Neuronal stem cell (in vitro differentiated cells): ENCODE results near the gene SH2D3C.

ENCODE experiments used
- DNase-seq: peaks from one replicate; pipeline ENCODE4 v3.0.0-alpha.2; 2013; ENCODE audit warnings: low spot score
- H2AFZ ChIP-seq: one replicate; pipeline ENCODE4 v1.6.1; 2013; ENCODE audit warnings: mild to moderate bottlenecking, low read length, inconsistent platforms
- H2AK5ac ChIP-seq: 2 replicates; pipeline ENCODE4 v1.6.1; 2013; ENCODE audit warnings: low read depth, mild to moderate bottlenecking, inconsistent platforms, low read length, moderate library complexity, mixed read lengths
- H2BK120ac ChIP-seq: 2 replicates; pipeline ENCODE4 v1.6.1; 2013; ENCODE audit warnings: low read depth, mild to moderate bottlenecking, inconsistent platforms, low read length, moderate library complexity, mixed read lengths
- H2BK12ac ChIP-seq: one replicate; pipeline ENCODE4 v1.6.1; 2013; ENCODE audit warnings: low read length, inconsistent platforms
- H2BK15ac ChIP-seq: 2 replicates; pipeline ENCODE4 v1.6.1; 2013; ENCODE audit warnings: mild to moderate bottlenecking, low read length, inconsistent platforms, mixed read lengths
- H2BK5ac ChIP-seq: one replicate; pipeline ENCODE4 v1.6.1; 2013; ENCODE audit warnings: inconsistent platforms, mild to moderate bottlenecking, low read length, moderate library complexity
- H3K14ac ChIP-seq: one replicate; pipeline ENCODE4 v1.6.1; 2013; ENCODE audit warnings: low read length, inconsistent platforms
- H3K18ac ChIP-seq: 2 replicates; pipeline ENCODE4 v1.6.1; 2013; ENCODE audit warnings: low read length, inconsistent platforms
- H3K23ac ChIP-seq: 2 replicates; pipeline ENCODE4 v1.6.1; 2013; ENCODE audit warnings: low read depth, mild to moderate bottlenecking, mixed read lengths, low read length, inconsistent platforms; ENCODE audit not compliant: poor library complexity
- H3K27ac ChIP-seq: replicated peaks from 3 replicates; pipeline ENCODE4 v1.5.1; 2013; ENCODE audit warnings: low read length, inconsistent platforms
- H3K27me3 ChIP-seq, 3 experiments: 2 replicates each; pipeline ENCODE4 v1.6.1; 2013; ENCODE audit warnings: low read length in 3 of 3, mild to moderate bottlenecking in 2 of 3, inconsistent platforms in 1 of 3, low read depth in 1 of 3, mixed read lengths in 1 of 3, moderate library complexity in 1 of 3; ENCODE audit not compliant: control insufficient read depth in 3 of 3, insufficient read depth in 3 of 3
- H3K36me3 ChIP-seq, 2 donors: replicated peaks in 1 of 2; 2 replicates each; pipeline ENCODE4 v1.6.1; 2013; ENCODE audit warnings: low read length in 2 of 2; ENCODE audit not compliant: control insufficient read depth in 2 of 2, insufficient read depth in 2 of 2
- H3K4ac ChIP-seq: 2 replicates; pipeline ENCODE4 v1.6.1; 2013; ENCODE audit warnings: inconsistent platforms, mild to moderate bottlenecking, low read length, moderate library complexity
- H3K4me1 ChIP-seq, 2 donors: 1 replicate in 1 of 2; 2 replicates in 1 of 2; pipeline ENCODE4 v1.6.1; 2013; ENCODE audit warnings: low read length in 2 of 2, low read depth in 1 of 2; ENCODE audit not compliant: control insufficient read depth in 2 of 2, insufficient read depth in 1 of 2
- H3K4me2 ChIP-seq: one replicate; pipeline ENCODE4 v1.6.1; 2013; ENCODE audit warnings: mild to moderate bottlenecking, low read length, inconsistent platforms; ENCODE audit not compliant: insufficient read depth, poor library complexity, severe bottlenecking
- H3K4me3 ChIP-seq, 2 donors: 2 replicates each; pipeline ENCODE4 v1.5.1; 2013; ENCODE audit warnings: low read length in 2 of 2, mild to moderate bottlenecking in 2 of 2, inconsistent platforms in 1 of 2, moderate library complexity in 1 of 2
- H3K79me1 ChIP-seq: one replicate; pipeline ENCODE4 v1.6.1; 2013; ENCODE audit warnings: low read depth, mild to moderate bottlenecking, inconsistent platforms, low read length, moderate library complexity
- H3K9ac ChIP-seq: one replicate; pipeline ENCODE4 v1.6.1; 2013; ENCODE audit warnings: mild to moderate bottlenecking, low read depth, low read length, inconsistent platforms; ENCODE audit not compliant: poor library complexity
- H3K9me3 ChIP-seq, 2 donors: replicated peaks in 1 of 2; 2 replicates each; pipeline versions ENCODE3 to v1.6.1; 2013; ENCODE audit warnings: low read length in 2 of 2, mild to moderate bottlenecking in 2 of 2, inconsistent platforms in 1 of 2, low read depth in 1 of 2, mixed read lengths in 1 of 2, moderate library complexity in 1 of 2; ENCODE audit not compliant: control insufficient read depth in 2 of 2, insufficient read depth in 1 of 2
- H4K8ac ChIP-seq: one replicate; pipeline ENCODE4 v1.6.1; 2013; ENCODE audit warnings: low read depth, mild to moderate bottlenecking, inconsistent platforms, low read length, moderate library complexity
- H4K91ac ChIP-seq: one replicate; pipeline ENCODE4 v1.6.1; 2013; ENCODE audit warnings: low read length, low read depth, mild to moderate bottlenecking, inconsistent platforms; ENCODE audit not compliant: poor library complexity
- WGBS, 2 donors: extraction: QIAGEN DNeasy Blood & Tissue Kit; methylation state at CpG; one replicate each; pipeline ENCODE4 v1.1.7; 2013; ENCODE audit warnings: missing lambda C conversion rate in 2 of 2, mixed read lengths in 1 of 2; ENCODE audit not compliant: insufficient read length in 2 of 2, insufficient replicate concordance in 1 of 2; ENCODE audit errors: extremely low coverage in 2 of 2; 5-methylcytosine and 5-hydroxymethylcytosine counted together

The SH2D3C gene

GRCh38 chr9:127698985-127699670 lies 79.3 kb downstream of the SH2D3C start:
- Histone ChIP-seq H2AK5ac (no peak overlapping the region), H2BK120ac (no peak overlapping the region), H2BK15ac (no peak overlapping the region), H3K4ac (no peak overlapping the region), H3K9me3 (no peaks in the 10 kb centered on the region), H2AFZ (no peak overlapping the region), H3K27me3 (no peaks in the 10 kb centered on the region), H3K4me3 (peak overlapping the region in 1 of 2 donors; percentile 77), H4K8ac (peak overlapping the region; percentile 100), H3K27ac (no peak overlapping the region), H2BK12ac (no peak overlapping the region), H3K23ac (peak overlapping the region; percentile 75), H3K79me1 (no peaks in the 10 kb centered on the region), H3K14ac (no peak overlapping the region), H2BK5ac (no peak overlapping the region), H3K36me3 (no peaks in the 10 kb centered on the region), H4K91ac (no peak overlapping the region), H3K9ac (peak overlapping the region; percentile 89), H3K4me1 (peaks cover 0 to 2% of the 10 kb centered on the region in 2 donors), H3K18ac (peak overlapping the region; percentile 97), H3K4me2 (peak overlapping the region; percentile 63)
- no CpG with 5 or more reads among the region's 41 CpGs for WGBS, 2 donors
- DNase-seq: peak; percentile 91

- peaks cover 0 to 2% of the 10 kb centered on the region in 2 donors for H3K4me1 ChIP-seq
- H2AFZ ChIP-seq: no peak overlapping the region
- H2BK5ac ChIP-seq: no peak overlapping the region
- H2BK15ac ChIP-seq: no peak overlapping the region
- H3K4me2 ChIP-seq: no peak overlapping the region
- no peaks in the 10 kb centered on the region for H3K36me3 ChIP-seq
- H2AK5ac ChIP-seq: no peak overlapping the region
- no peak overlapping the region for H4K8ac ChIP-seq
- no peak overlapping the region for H3K18ac ChIP-seq
- no peak overlapping the region for H3K9ac ChIP-seq
- no peak for DNase-seq
- no peak overlapping the region for H3K4me3 ChIP-seq
- no CpG with 5 or more reads among the region's 5 CpGs for WGBS, 2 donors
- no peak overlapping the region for H3K23ac ChIP-seq
- no peak overlapping the region for H3K14ac ChIP-seq
- H3K79me1 ChIP-seq: no peaks in the 10 kb centered on the region
- no peaks in the 10 kb centered on the region for H3K27me3 ChIP-seq
- H4K91ac ChIP-seq: no peak overlapping the region
- no peak overlapping the region for H2BK120ac ChIP-seq
- no peak overlapping the region for H3K4ac ChIP-seq
- no peaks in the 10 kb centered on the region for H3K9me3 ChIP-seq
- no peak overlapping the region for H2BK12ac ChIP-seq
- H3K27ac ChIP-seq: no peak overlapping the region
These were observed 80.1 kb downstream of the SH2D3C start for GRCh38 chr9:127698386-127698785.

DNA sequence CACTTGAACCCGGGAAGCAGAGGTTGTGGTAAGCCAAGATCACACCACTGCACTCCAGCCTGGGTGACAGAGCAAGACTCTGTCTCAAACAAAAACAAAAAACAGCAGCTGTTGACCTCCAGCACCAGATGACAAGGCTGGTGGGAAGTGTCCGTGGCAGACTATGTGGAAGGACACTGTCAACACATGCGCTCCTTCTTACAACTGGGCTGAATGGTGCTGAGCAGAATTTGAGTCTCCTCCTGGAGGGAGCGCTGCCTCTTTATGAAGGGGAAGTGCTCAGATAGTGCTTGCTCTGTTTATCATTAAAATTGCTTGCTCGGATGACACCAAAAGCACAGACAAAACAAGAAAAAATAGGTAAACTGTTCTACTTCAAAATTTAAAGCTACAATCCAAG lies 80.9 kb downstream of the SH2D3C start:
- Histone ChIP-seq H2AFZ (no peak overlapping the region), H2BK12ac (no peak overlapping the region), H3K4me1 (peaks cover 0 to 2% of the 10 kb centered on the region in 2 donors), H3K9ac (no peak overlapping the region), H3K4ac (no peak overlapping the region), H3K27ac (no peak overlapping the region), H2BK120ac (no peak overlapping the region), H4K8ac (no peak overlapping the region), H3K18ac (no peak overlapping the region), H3K9me3 (no peaks in the 10 kb centered on the region), H4K91ac (no peak overlapping the region), H3K14ac (no peak overlapping the region), H3K23ac (no peak overlapping the region), H3K79me1 (no peaks in the 10 kb centered on the region), H2BK5ac (no peak overlapping the region), H2AK5ac (no peak overlapping the region), H3K4me2 (no peak overlapping the region), H2BK15ac (no peak overlapping the region), H3K36me3 (peaks cover 0 to 3% of the 10 kb centered on the region in 2 donors), H3K27me3 (no peaks in the 10 kb centered on the region), H3K4me3 (no peak overlapping the region)
- WGBS, 2 donors: no CpG with 5 or more reads among the region's 5 CpGs
- no peak for DNase-seq

DNA sequence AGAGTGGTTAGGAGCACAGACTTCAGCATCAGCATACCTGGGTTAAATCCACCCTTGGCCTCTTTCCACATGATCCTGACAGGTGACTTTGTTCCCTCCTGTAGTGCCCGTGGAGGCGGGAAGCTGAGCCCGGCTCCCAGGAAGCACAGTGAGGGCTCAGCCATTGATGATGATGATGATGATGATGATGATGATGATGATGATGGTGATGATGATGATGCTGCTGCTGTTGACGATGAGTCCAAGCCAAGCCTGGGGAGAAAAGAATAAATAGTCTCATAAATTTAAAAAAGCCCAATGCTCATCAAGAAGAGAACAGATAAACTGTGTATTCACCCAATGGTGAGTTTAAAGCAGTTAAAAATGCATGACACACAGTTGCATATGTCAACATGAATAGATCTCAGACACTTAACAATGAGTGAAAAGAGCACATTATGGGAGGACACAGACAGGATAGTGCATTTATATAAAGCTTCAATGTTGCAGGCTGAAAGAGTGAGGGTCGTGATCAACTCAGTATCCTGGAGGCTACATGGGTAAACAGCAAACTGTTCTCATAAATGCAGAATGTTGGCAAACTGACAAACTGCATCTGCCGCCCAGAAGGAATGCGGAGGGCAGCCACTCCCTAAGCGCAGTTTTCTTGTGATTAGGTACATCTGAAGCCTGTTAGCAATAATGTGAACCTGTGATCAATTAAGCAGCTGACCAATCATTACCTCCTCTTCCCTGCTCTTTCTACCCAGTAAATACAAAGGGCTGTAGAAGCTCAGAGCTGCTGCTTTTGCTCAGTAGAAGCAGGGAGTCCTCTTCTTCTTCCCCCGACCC lies 83.4 kb downstream of the SH2D3C start:
- H3K14ac ChIP-seq: no peak overlapping the region
- no peak overlapping the region for H3K4ac ChIP-seq
- H3K4me1 ChIP-seq: peaks cover 0 to 2% of the 10 kb centered on the region in 2 donors
- H3K18ac ChIP-seq: no peak overlapping the region
- no peak overlapping the region for H2BK12ac ChIP-seq
- no peak overlapping the region for H3K23ac ChIP-seq
- no peaks in the 10 kb centered on the region for H3K9me3 ChIP-seq
- H3K9ac ChIP-seq: no peak overlapping the region
- H2BK120ac ChIP-seq: no peak overlapping the region
- H3K27ac ChIP-seq: no peak overlapping the region
- no peak overlapping the region for H4K8ac ChIP-seq
- H3K27me3 ChIP-seq: no peaks in the 10 kb centered on the region
- no peak overlapping the region for H3K4me2 ChIP-seq
- H3K4me3 ChIP-seq: no peak overlapping the region
- no peak overlapping the region for H2AK5ac ChIP-seq
- no peaks in the 10 kb centered on the region for H3K79me1 ChIP-seq
- no peak overlapping the region for H4K91ac ChIP-seq
- H3K36me3 ChIP-seq: peaks cover 13 to 16% of the 10 kb centered on the region in 2 donors
- no peak overlapping the region for H2AFZ ChIP-seq
- no peak overlapping the region for H2BK5ac ChIP-seq
- WGBS, 2 donors: no CpG with 5 or more reads among the region's 9 CpGs
- H2BK15ac ChIP-seq: no peak overlapping the region
- no peak for DNase-seq
